ENCODE measurements around the gene INO80E.
"Not testable (repeated sequence)": the region's sequence is repeated elsewhere in the genome, so short reads cannot be mapped to it uniquely, and the experiment has no call there.

The INO80E gene

DNA sequence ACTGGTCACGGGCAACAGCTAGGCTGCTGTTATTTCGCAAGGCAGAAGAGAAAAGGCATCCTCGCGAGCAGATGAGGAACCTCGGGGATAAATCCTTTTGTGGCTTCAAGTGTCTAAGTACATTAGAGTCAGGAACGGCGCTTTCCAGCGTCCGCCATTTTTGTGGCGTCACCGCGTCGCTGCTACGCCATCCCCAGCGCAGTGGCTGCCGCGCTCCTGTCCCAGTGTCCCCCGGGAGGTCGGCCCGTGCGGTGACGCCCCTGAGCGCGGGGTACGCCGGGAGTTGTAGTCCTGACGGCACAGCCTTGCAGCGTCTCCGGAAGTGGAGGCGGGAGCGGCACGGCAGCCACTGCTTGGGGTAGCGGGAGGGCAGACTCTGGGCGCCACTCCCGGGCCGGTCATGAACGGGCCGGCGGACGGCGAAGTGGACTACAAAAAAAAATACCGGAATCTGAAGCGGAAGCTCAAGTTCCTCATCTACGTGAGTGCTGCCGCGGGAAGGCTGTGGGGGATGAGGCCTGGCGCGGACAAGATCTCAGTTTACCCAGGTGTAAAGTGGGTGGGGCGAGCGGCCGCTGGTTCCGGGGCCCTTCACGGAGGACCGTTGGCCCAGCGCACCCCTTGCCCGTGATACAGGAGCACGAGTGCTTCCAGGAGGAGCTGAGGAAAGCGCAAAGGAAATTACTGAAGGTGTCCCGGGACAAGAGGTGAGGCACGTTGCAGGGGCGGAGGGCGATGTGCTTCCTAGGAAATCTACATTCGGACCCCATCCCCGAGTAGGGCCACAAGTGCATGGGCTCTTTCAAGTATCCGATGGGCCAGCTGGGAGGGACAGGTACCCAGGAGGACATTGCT lies at the start of gene INO80E:
Gene INO80E (plus strand): TSS at position 331 of the 855 bp plus-strand sequence. CDS start 70 bp downstream, at position 401.
- peak; percentile 90 for DNase-seq (ENCODE audit: low read depth)

- no peak for DNase-seq (ENCODE audit: low read depth)
Observed at GRCh38 chr16:29947897-29948296, 48.1 kb upstream of the INO80E start.

DNA sequence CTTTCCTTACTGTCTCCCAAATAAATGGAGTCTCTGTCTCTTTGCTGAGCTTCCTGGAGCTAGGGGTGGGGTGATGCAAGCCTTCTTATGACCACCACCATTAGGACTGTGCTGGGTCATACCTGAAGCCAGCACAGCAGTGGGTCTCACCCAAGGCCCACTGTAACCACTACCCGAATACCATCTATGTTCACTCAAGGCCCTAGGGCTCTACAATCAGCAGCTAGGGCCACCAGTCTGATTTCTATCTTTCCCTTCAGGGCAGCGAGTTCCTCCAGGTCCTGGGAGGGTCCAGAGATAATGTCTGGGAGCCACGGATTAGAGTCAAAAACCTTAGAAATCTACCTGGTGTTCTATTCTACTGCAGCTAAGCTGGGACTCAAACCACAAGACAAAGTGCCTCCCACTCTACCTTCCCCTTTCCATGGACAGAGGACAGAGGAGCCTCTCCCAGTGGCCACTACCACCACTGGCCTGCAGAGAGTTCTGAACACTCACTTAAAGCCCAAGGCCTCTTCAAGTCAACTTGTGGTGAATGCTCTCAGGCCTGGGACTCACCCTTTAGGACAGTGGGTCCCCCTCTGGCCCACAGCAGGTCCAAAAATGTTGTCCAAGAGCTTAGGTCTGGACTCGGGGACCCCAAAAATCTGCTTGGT lies 45.1 kb upstream of the INO80E start:
- no peak for DNase-seq (ENCODE audit: low read depth)

DNA sequence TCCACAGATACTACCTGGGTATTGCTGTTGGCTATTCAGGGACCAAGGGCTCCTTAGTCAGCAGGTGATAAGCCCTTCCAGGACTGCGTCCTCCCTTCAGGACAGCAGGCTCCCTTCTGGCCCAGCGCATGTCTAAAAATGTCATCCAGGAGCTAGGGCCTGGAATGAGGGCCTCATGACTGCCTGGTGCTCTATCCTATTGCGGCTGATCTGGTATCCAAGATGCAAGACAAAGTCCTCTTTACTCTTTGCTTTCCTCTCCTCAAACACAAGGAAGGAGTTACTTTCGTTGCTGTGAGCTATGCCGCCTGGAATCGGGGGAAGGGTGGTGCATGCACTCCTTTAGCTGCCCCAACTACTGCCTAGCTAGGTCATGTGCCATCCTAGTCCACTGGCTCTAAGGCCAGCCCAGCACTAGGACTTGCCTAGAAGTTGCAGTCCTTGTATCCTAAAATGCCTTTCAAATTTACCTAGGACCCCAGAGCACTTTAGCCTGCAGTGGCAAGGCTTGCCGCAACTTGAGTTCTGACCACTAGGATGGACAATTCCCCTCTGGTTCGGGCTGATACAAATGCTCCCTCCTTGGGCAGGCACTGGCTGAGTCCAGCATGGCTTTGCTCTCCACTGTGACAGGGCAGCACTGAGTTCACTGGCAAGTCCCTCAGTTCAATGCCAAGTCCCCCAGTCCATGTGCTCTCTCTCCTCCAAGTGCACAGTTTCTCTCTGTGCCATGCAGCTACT lies 44.2 kb upstream of the INO80E start:
- no peak for DNase-seq (ENCODE audit: low read depth)

DNA sequence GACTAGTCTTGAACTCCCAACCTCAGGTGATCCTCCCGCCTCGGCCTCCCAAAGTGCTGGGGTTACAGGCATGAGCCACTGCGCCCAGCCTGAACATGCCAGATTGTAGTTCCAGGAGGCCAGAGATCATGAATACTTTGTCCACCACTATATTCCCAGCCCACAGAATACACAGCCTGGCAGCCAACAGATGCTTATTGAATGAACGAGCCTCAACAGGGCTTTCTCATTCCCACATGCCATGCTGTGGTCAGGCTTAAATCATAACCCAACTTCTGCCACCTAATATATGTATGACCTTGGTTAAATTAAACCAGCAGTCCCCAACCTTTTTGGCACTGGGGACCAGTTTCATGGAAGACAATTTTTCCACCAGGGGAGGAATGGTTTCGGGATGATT lies 37.3 kb upstream of the INO80E start:
- DNase-seq (ENCODE audit: low read depth) = no peak

- no peak for DNase-seq (ENCODE audit: low read depth)
Observed at GRCh38 chr16:29959293-29959692, 36.7 kb upstream of the INO80E start.

DNA sequence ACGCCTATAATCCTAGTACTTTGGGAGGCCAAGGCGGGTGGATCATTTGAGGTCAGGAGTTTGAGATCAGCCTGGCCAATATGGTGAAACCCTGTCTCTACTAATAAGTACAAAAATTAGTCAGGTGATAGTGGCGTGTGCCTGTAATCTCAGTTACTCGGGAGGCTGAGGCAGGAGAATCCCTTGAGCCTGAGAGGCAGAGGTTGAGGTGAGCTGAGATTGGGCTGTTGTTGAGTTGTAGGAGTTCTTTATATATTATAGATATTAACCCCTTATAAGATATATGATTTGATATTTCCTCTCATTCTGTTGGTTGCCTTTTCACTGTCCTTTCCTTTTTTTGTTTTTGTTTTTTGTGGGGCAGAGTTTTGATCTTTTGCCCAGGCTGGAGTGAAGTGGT lies 36.2 kb upstream of the INO80E start:
- not testable (repeated sequence) for DNase-seq (ENCODE audit: low read depth)

DNA sequence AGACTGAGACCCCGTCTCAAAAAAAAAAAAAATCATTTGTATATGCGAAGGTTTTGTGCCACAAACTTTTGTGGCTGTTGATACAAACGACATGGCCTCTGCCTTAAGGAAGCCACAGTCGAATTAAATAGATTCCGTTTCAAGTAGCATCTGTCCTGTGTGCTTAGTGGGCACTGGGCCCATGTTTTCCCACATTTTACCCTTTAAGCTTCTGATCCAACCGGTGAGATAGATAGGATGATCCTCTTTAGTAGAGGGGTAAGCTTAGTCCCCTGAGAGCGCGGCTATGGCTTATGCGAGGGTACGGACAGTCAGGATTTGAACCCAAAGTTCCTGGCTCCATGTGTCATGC lies 34.9 kb upstream of the INO80E start:
- no peak for DNase-seq (ENCODE audit: low read depth)

DNA sequence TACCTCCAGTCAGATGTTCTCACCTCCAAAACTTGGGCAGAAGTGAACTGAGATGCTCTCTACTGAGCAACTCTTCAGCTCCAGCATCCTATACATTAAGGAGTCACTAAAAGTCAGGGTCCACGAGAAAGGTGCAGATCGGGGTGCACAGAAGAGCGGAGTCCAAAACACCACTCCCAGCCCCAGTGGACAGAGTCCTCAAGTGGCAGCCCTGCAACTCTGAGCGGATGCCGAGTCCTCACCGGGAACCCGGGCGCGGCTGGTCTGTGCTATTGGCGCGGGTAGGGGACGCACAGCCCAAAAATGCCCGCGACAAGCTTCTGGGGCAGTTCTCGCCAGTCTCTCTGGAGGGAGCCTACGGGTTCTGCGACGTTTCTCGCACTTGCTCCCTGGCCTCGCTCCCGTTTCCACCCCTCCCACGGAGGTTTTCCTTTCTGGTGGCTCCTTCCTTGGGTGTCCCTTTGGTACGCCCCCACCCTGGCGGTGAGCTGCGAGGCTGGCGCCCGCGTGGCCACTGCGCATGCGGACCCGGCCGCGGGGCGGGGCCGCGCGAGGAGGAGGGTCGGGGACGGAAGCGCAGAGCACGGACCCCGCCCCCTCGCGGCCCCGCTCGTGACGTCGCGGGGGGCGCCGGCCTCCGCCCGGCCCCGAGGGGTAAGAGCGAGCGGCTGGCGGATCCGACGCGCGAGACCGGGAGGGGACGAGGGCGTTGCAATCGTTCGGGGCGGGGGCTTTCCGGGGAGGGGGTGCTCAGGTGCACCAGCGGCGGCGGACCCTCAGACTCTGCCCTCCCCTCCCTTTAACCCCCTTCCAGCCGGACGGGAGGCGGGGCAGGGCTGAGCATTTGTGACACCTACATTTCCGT lies 34.3 kb upstream of the INO80E start, which contains the start of gene TMEM219:
Gene TMEM219 (plus strand): TSS at position 601 of the 865 bp plus-strand sequence. CDS start 1,065 bp downstream, outside the sequence.
- peak; percentile 73 for DNase-seq (ENCODE audit: low read depth)

- DNase-seq (ENCODE audit: low read depth) = peak; percentile 37
Observed at GRCh38 chr16:29962344-29962994, 33.6 kb upstream of the INO80E start.

DNA sequence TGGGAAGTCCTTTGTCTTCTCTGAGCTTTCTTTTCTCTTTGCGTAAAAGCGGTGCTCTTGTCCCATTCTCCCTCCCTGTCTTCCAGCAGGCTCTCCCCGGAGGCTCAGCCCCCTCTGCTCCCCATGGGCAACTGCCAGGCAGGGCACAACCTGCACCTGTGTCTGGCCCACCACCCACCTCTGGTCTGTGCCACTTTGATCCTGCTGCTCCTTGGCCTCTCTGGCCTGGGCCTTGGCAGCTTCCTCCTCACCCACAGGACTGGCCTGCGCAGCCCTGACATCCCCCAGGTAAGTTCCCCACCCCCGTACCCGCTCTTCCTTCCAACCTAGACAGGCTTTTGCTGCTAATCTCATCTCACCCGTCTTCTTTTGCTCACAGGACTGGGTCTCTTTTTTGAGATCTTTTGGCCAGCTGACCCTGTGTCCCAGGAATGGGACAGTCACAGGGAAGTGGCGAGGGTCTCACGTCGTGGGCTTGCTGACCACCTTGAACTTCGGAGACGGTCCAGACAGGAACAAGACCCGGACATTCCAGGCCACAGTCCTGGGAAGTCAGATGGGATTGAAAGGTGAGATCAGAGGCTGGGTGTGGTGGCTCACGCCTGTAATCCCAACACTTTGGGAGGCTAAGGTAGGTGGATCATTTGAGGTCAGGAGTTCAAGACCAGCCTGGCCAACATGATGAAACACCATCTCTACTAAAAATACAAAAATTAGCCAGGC lies 32.9 kb upstream of the INO80E start:
- no peak for DNase-seq (ENCODE audit: low read depth)

- no peak for DNase-seq (ENCODE audit: low read depth)
Observed at GRCh38 chr16:29968205-29968604, 27.8 kb upstream of the INO80E start.

- DNase-seq (ENCODE audit: low read depth) = no peak
Observed at GRCh38 chr16:29971304-29971703, 24.7 kb upstream of the INO80E start.

- no peak for DNase-seq (ENCODE audit: low read depth)
Observed at GRCh38 chr16:29972500-29972899, 23.5 kb upstream of the INO80E start.

DNA sequence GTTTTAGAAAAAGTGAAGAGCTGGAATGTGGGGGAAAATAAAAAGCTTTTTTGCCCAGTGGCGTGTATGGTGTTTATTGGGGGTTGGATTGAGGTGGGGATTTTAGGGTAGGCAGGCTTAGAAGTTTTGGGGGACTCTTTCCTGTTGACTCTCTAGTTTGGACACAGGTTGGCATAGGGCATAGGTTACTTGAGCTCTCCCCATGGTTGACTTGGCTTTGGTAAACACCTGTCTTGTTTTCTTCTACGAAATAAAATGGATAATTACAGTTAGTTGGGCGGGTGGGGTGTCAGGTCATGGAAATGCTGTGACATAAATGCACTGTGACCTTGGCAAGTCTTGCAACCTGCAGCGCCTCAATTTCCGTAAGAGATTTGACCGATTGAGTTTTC lies 23.1 kb upstream of the INO80E start:
- no peak for DNase-seq (ENCODE audit: low read depth)

GRCh38 chr16:29973384-29974246 lies 22.4 kb upstream of the INO80E start, which contains the start of gene TAOK2:
TAOK2 (plus strand) TSS chr16:29973868; CDS start chr16:29977773, 3,905 bp downstream.
- peak; percentile 98 for DNase-seq (ENCODE audit: low read depth)

GRCh38 chr16:29974291-29975133 lies 21.5 kb upstream of the INO80E start:
- peak; percentile 45 for DNase-seq (ENCODE audit: low read depth)

DNA sequence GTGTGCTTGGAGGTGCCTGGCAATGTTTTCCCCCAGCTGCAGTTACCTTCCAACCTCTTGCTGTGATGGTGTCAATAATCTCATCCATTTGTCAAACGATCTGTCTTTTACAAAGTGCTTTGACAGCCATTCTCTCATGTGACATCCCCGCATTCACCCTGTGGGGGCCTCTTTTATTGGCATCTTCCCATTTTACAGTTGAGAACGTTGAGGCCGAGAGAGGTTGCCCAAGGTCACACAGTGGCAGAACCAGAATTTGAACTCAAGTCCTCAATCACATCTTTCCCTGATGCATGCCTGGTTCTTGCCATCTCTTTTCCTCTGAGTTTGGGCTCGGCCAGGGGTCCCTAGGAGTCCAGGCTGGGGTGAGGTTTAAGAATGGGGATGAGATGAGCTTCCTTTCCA lies 20.9 kb upstream of the INO80E start:
- DNase-seq (ENCODE audit: low read depth) = no peak
